ENCODE measurements around the gene LAPTM5. TPM values are rescaled to one million over a fixed set of nuclear protein-coding genes. Genes with fewer than 3 reads are reported as not detected.

The LAPTM5 gene
- total and polyA plus RNA-seq, 2 donors (not counting 3 experiments of a cell fraction or from before 2014, with no cell fraction given) = 83.4 to 95.2 TPM

- no peak overlapping the region for H3K4me3 ChIP-seq (replicated peaks in 1 of 3; ENCODE audit: insufficient read depth in 1 of 3, low read depth in 1 of 3, low read length in 3 of 3)
- H2AFZ ChIP-seq (ENCODE audit: low read depth, low read length) = no peak overlapping the region
- H3K9me1 ChIP-seq (replicated peaks; ENCODE audit: control insufficient read depth, extremely low read depth, insufficient read depth, low read length) = no peaks in the 10 kb centered on the region
- TF ChIP-seq MAX (IDR thresholded peaks at IDR 0.05; ENCODE audit: insufficient read depth, insufficient read length) (no peak), FOS (IDR thresholded peaks at IDR 0.05; ENCODE audit: borderline replicate concordance, insufficient read depth, low read length) (no peak), GATA2 (IDR thresholded peaks at IDR 0.05; ENCODE audit: insufficient read depth, insufficient read length, low read depth, low read length) (no peak), MYC (IDR thresholded peaks at IDR 0.05; ENCODE audit: low read depth, low read length) (no peak), EZH2 (IDR thresholded peaks at IDR 0.05; ENCODE audit: borderline replicate concordance, low read depth, low read length, severe bottlenecking) (no peak)
- CTCF ChIA-PET = interaction anchor here (1.4 to 2.3 kb wide), 4 partner anchors 10 to 36 kb away, joined by 4 to 12 read pairs (median 11); partner anchors contain the start of gene LAPTM5
- FAIRE-seq (no peak), DNase-seq (ENCODE audit: low read depth, low spot score) (no peak)
- H3K79me2 ChIP-seq (ENCODE audit: control insufficient read depth, insufficient read depth, low read length) = no peaks in the 10 kb centered on the region
- POLR2A ChIA-PET = interaction anchor here (0.6 to 0.7 kb wide), 2 partner anchors 141 to 629 kb away, joined by 4 to 8 read pairs; partner anchors contain the start of gene FABP3
- H3K36me3 ChIP-seq (ENCODE audit: control insufficient read depth in 2 of 2, extremely low read depth in 1 of 2, insufficient read depth in 2 of 2, low read length in 2 of 2) = no peaks in the 10 kb centered on the region
- dilution Hi-C loops (cut with MboI; ENCODE audit: extremely low pct_ligation_motif_present, low sequenced_read_pairs) = no loop called here
- BruUV-seq (replicated peaks) = no TSS peak
- intact Hi-C loops (cut with micrococcal nuclease) = no loop called here
- no peaks in the 10 kb centered on the region for H3K27me3 ChIP-seq (ENCODE audit: control insufficient read depth in 2 of 2, insufficient read depth in 2 of 2, low read length in 2 of 2)
- H3K9ac ChIP-seq (replicated peaks; ENCODE audit: extremely low read depth, insufficient read depth, low read length) = no peak overlapping the region
- no peak overlapping the region for H3K4me2 ChIP-seq (ENCODE audit: insufficient read depth, low read length)
- no peaks in the 10 kb centered on the region for H3K9me3 ChIP-seq (replicated peaks; ENCODE audit: control insufficient read depth, insufficient read depth, low read length)
- no peaks in the 10 kb centered on the region for H4K20me1 ChIP-seq (replicated peaks; ENCODE audit: control insufficient read depth, extremely low read depth, insufficient read depth, low read length)
- no peak overlapping the region for H3K27ac ChIP-seq (ENCODE audit: insufficient read depth, low read depth, low read length)
- H3K4me1 ChIP-seq (ENCODE audit: control insufficient read depth, extremely low read depth, insufficient read depth, low read length) = peaks cover 16% of the 10 kb centered on the region
Measured at GRCh38 chr1:30744060-30744756, 13.4 kb downstream of the LAPTM5 start.

GRCh38 chr1:30743584-30744059 lies 14.0 kb downstream of the LAPTM5 start:
- H3K79me2 ChIP-seq (ENCODE audit: control insufficient read depth, insufficient read depth, low read length) = no peaks in the 10 kb centered on the region
- FAIRE-seq = peak; percentile 76
- no peak overlapping the region for H3K4me2 ChIP-seq (ENCODE audit: insufficient read depth, low read length)
- H3K9ac ChIP-seq (replicated peaks; ENCODE audit: extremely low read depth, insufficient read depth, low read length) = no peak overlapping the region
- TF ChIP-seq POLR2AphosphoS5 (IDR thresholded peaks at IDR 0.05; ENCODE audit: insufficient read depth, low read depth, low read length) = no peak
- no peak for TF ChIP-seq GATA2 (IDR thresholded peaks at IDR 0.05; ENCODE audit: insufficient read depth, insufficient read length, low read depth, low read length)
- TF ChIP-seq POLR2A (IDR thresholded peaks at IDR 0.05; ENCODE audit: low read depth, low read length) = no peak
- TF ChIP-seq MYC (IDR thresholded peaks at IDR 0.05; ENCODE audit: low read depth, low read length) = no peak
- no peak for TF ChIP-seq FOS (IDR thresholded peaks at IDR 0.05; ENCODE audit: borderline replicate concordance, insufficient read depth, low read length)
- no peak for TF ChIP-seq MAX (IDR thresholded peaks at IDR 0.05; ENCODE audit: insufficient read depth, insufficient read length)
- H3K4me1 ChIP-seq (ENCODE audit: control insufficient read depth, extremely low read depth, insufficient read depth, low read length) = peaks cover 16% of the 10 kb centered on the region
- H3K27ac ChIP-seq (ENCODE audit: insufficient read depth, low read depth, low read length) = no peak overlapping the region
- intact Hi-C loops (cut with micrococcal nuclease) (loop anchor here (1.0 kb wide), 1 partner anchor 20 kb away; no protein-coding TSS in a partner anchor), dilution Hi-C loops (cut with MboI; ENCODE audit: extremely low pct_ligation_motif_present, low sequenced_read_pairs) (no loop called here)
- BruUV-seq (replicated peaks) = no TSS peak
- ChIA-PET POLR2A (interaction anchor here (0.6 to 0.7 kb wide), 2 partner anchors 141 to 629 kb away, joined by 4 to 8 read pairs; partner anchors contain the start of gene FABP3), CTCF (interaction anchor here (2.2 to 2.3 kb wide), 3 partner anchors 14 to 36 kb away, joined by 10 to 12 read pairs (median 12); partner anchors contain the start of gene LAPTM5)
- no peak overlapping the region for H3K4me3 ChIP-seq (replicated peaks in 1 of 3; ENCODE audit: insufficient read depth in 1 of 3, low read depth in 1 of 3, low read length in 3 of 3)
- DNase-seq (ENCODE audit: low read depth, low spot score) = peak; percentile 17
- no peaks in the 10 kb centered on the region for H3K9me3 ChIP-seq (replicated peaks; ENCODE audit: control insufficient read depth, insufficient read depth, low read length)
- H2AFZ ChIP-seq (ENCODE audit: low read depth, low read length) = no peak overlapping the region
- H3K9me1 ChIP-seq (replicated peaks; ENCODE audit: control insufficient read depth, extremely low read depth, insufficient read depth, low read length) = no peaks in the 10 kb centered on the region
- H4K20me1 ChIP-seq (replicated peaks; ENCODE audit: control insufficient read depth, extremely low read depth, insufficient read depth, low read length) = no peaks in the 10 kb centered on the region
- H3K27me3 ChIP-seq (ENCODE audit: control insufficient read depth in 2 of 2, insufficient read depth in 2 of 2, low read length in 2 of 2) = no peaks in the 10 kb centered on the region
- peaks cover 0 to 2% of the 10 kb centered on the region in 2 experiments for H3K36me3 ChIP-seq (ENCODE audit: control insufficient read depth in 2 of 2, extremely low read depth in 1 of 2, insufficient read depth in 2 of 2, low read length in 2 of 2)
